Left cardiac atrium (tissue), 2 donors: Measurements from ENCODE around the gene NSUN4. TPM values are rescaled to one million over a fixed set of nuclear protein-coding genes. Genes with fewer than 3 reads are reported as not detected.

Source experiments
- total RNA-seq, 2 donors: library from RNA; stranded (reverse); fragmentation: NEBNext Ultra II Directional; extraction: Animal tissue kit (Norgen Biotek cat#: 25700); gene quantifications; one replicate each; pipeline ENCODE4 v1.2.1, GENCODE V29; 2021
- donor health status: DM: no; HTN: yes; CAD: no; lungs with severe emphysema.
- donor health status: DM: yes; HTN: yes; CAD: no.

The NSUN4 gene
- total RNA-seq, 2 donors from 2014 or later = 13.4 to 17.4 TPM

Other genes starting within 250 kb of the NSUN4 start
- 10 to 100 TPM; 34.9 to 50.9 TPM for gene PIK3R3, start 208.2 kb upstream of the NSUN4 start, total RNA-seq
- gene TSPAN1, start 165.7 kb upstream of the NSUN4 start, total RNA-seq = 1 to 10 TPM; 1.6 to 1.8 TPM
- not detected for gene P3R3URF, start 164.3 kb upstream of the NSUN4 start, total RNA-seq
- gene POMGNT1, start 142.4 kb upstream of the NSUN4 start, total RNA-seq = 100 to 1,000 TPM in 1 of 2 donors, 10 to 100 TPM in 1; 82.8 to 106 TPM
- 1 to 10 TPM; 4.4 to 4.5 TPM for gene LURAP1, start 137.5 kb upstream of the NSUN4 start, total RNA-seq
- gene RAD54L, start 93.0 kb upstream of the NSUN4 start, total RNA-seq = under 1 TPM; 0.71 to 0.77 TPM
- 10 to 100 TPM; 34.5 to 46.4 TPM for gene LRRC41, start 37.2 kb upstream of the NSUN4 start, total RNA-seq
- gene UQCRH, start 37.1 kb upstream of the NSUN4 start, total RNA-seq = 100 to 1,000 TPM; 770 to 822 TPM
- gene FAAH, start 53.5 kb downstream of the NSUN4 start, total RNA-seq = 10 to 100 TPM in 1 of 2 donors, 1 to 10 TPM in 1; 6.3 to 10.5 TPM
- not detected for gene DMBX1, start 149.0 kb downstream of the NSUN4 start, total RNA-seq
- not detected for gene KNCN, start 210.8 kb downstream of the NSUN4 start, total RNA-seq